Thoracic aorta (tissue), 2 donors: ENCODE data around the gene VSIG10. TPM values are rescaled to one million over a fixed set of nuclear protein-coding genes. Genes with fewer than 3 reads are reported as not detected.

Experiments
- ATAC-seq: fragments of 150-250 bp; one replicate; pipeline ENCODE4 v1.8.0; 2017; ENCODE audit warnings: low read depth; ENCODE audit not compliant: insufficient number of reproducible peaks, low FRiP score
- DNase-seq: peaks from one replicate; pipeline ENCODE4 v3.0.0-alpha.2; 2020; ENCODE audit warnings: low spot score
- H3K27ac ChIP-seq, 2 donors: fragments of 200-600 bp; sonication (generic); 1 replicate in 1 of 2; 2 replicates in 1 of 2; pipeline ENCODE4 v1.5.1; 2016; ENCODE audit warnings: mild to moderate bottlenecking in 2 of 2, moderate library complexity in 2 of 2
- H3K27me3 ChIP-seq: fragments of 200-600 bp; sonication (generic); replicated peaks from 2 replicates; pipeline ENCODE4 v1.6.0; 2016; ENCODE audit warnings: mild to moderate bottlenecking; ENCODE audit not compliant: insufficient read depth
- H3K36me3 ChIP-seq: fragments of 200-600 bp; sonication (generic); one replicate; pipeline ENCODE4 v1.5.1; 2016
- H3K4me1 ChIP-seq, 2 donors: fragments of 200-600 bp; sonication (generic); 1 replicate in 1 of 2; 2 replicates in 1 of 2; pipeline versions ENCODE4 v1.5.1 to v1.6.0; 2016; ENCODE audit warnings: low read depth in 2 of 2, mild to moderate bottlenecking in 1 of 2; ENCODE audit not compliant: control insufficient read depth in 1 of 2
- H3K4me3 ChIP-seq: fragments of 200-600 bp; sonication (generic); 2 replicates; pipeline ENCODE4 v1.5.1; 2016; ENCODE audit warnings: mild to moderate bottlenecking
- H3K9me3 ChIP-seq: fragments of 200-600 bp; sonication (generic); 2 replicates; pipeline ENCODE4 v1.5.1; 2016
- total RNA-seq, 2 donors: library from RNA; depleted of rRNA; stranded (reverse); fragments of >200 nt; gene quantifications; one replicate each; pipeline versions ENCODE4 v1.1.0 to v1.2.3, GENCODE V29; 2016
- TF ChIP-seq, protein P1 (sequence below): fragments of 200-600 bp; sonication (generic); IDR thresholded peaks from one replicate; pipeline ENCODE4 v1.5.1; 2019; ENCODE audit warnings: antibody characterized with exemption

Gene VSIG10
- total RNA-seq, 2 donors from 2014 or later = 13.0 to 21.9 TPM

DNA sequence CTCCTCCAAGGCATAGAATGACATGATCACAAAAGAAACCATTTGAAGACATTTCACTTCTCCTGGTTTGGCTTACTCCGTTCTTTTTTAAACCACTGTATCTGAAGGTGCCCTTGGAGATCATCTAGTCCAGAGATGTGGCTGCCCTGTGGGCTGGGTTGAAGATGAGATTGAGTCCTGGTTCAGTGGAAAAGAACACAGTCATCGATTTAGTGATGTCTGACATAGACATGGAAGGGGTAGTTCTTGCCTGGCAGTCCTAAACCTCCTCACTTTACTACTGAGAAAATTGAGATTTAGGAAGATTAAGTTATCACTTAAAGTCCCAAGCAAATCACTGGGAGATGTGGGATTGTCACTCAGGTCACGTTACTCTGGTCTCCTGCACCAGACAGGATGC lies 2.8 kb downstream of the VSIG10 start:
- DNase-seq (no peak), ATAC-seq (no peak)
- H3K4me3 ChIP-seq = no peak overlapping the region
- H3K4me1 ChIP-seq = peaks cover 3 to 6% of the 10 kb centered on the region in 2 donors
- H3K36me3 ChIP-seq = no peaks in the 10 kb centered on the region
- H3K27me3 ChIP-seq = no peaks in the 10 kb centered on the region
- no peaks in the 10 kb centered on the region for H3K9me3 ChIP-seq
- no peak overlapping the region for H3K27ac ChIP-seq
- TF ChIP-seq, protein P1, sequence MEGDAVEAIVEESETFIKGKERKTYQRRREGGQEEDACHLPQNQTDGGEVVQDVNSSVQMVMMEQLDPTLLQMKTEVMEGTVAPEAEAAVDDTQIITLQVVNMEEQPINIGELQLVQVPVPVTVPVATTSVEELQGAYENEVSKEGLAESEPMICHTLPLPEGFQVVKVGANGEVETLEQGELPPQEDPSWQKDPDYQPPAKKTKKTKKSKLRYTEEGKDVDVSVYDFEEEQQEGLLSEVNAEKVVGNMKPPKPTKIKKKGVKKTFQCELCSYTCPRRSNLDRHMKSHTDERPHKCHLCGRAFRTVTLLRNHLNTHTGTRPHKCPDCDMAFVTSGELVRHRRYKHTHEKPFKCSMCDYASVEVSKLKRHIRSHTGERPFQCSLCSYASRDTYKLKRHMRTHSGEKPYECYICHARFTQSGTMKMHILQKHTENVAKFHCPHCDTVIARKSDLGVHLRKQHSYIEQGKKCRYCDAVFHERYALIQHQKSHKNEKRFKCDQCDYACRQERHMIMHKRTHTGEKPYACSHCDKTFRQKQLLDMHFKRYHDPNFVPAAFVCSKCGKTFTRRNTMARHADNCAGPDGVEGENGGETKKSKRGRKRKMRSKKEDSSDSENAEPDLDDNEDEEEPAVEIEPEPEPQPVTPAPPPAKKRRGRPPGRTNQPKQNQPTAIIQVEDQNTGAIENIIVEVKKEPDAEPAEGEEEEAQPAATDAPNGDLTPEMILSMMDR = no peak

DNA sequence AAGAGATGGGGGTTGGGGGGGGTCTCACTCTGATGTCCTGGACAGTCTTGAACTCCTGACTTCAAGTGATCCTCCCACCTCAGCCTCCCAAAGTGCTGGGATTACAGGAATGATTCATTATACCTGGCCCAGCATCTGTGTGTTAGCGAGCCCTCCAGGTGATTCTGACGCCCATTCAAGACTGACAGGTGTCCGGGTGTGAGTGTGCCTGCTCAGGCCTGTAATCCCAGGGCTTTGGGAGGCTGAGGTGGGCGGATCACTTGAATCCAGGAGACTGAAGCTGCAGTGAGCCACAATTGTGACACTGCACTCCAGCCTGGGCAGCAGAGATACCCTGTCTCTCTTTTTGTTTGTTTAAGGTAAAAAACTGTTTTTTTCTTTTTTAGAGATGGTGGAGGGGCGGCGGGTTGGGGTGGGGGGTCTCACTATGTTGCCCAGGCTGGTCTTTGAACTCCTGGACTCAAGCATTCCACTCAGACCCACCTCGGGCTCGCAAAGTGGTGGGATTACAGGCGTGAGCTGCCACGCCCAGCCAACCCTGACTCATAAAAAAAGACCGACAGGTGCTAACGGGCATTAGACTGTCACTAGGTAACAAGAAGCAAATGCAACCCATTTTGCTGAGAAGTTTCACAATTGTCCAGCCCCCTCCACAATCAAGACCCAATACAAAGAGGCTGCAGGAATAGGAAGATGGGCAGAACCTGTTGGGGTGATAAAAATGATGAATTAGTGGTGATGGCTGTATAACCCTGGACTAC lies 4.7 kb downstream of the VSIG10 start:
- no peaks in the 10 kb centered on the region for H3K36me3 ChIP-seq
- no peak for ATAC-seq
- H3K4me3 ChIP-seq = no peak overlapping the region
- no peaks in the 10 kb centered on the region for H3K9me3 ChIP-seq
- peaks cover 0 to 3% of the 10 kb centered on the region in 2 donors for H3K4me1 ChIP-seq
- DNase-seq = no peak
- H3K27me3 ChIP-seq = no peaks in the 10 kb centered on the region
- TF ChIP-seq, protein P1 = no peak
- no peak overlapping the region for H3K27ac ChIP-seq

DNA sequence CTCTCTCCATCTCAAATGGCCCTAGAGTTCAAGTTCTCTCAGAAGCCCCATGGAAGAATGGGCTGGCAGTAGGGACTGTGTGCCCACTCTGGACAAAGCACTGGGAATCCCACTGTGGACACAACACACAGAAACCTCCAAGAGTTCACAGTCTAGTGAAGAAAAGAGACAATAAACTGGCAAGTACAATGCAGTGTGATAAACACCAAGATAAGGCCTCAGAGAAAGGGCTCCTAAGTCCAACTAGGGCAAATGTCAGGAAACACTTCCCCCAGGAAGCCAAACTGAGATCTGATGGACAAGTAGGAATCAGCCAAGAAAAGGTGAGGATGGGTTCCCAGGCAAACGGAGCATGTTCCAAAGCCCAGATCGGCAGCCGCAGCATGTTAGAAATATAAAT lies 5.4 kb downstream of the VSIG10 start:
- ATAC-seq = no peak
- TF ChIP-seq, protein P1 = no peak
- Histone ChIP-seq H3K4me1 (peaks cover 0 to 3% of the 10 kb centered on the region in 2 donors), H3K9me3 (no peaks in the 10 kb centered on the region), H3K27ac (no peak overlapping the region), H3K4me3 (no peak overlapping the region), H3K36me3 (no peaks in the 10 kb centered on the region), H3K27me3 (no peaks in the 10 kb centered on the region)
- DNase-seq = no peak

- H3K36me3 ChIP-seq = no peaks in the 10 kb centered on the region
- ATAC-seq (no peak), DNase-seq (no peak)
- TF ChIP-seq, protein P1 = no peak
- no peak overlapping the region for H3K4me3 ChIP-seq
- H3K27me3 ChIP-seq = no peaks in the 10 kb centered on the region
- H3K9me3 ChIP-seq = no peaks in the 10 kb centered on the region
- H3K27ac ChIP-seq = no peak overlapping the region
- no peaks in the 10 kb centered on the region for H3K4me1 ChIP-seq
Observed at GRCh38 chr12:118094039-118094438, 9.8 kb downstream of the VSIG10 start.

GRCh38 chr12:118089782-118090181 lies 14.0 kb downstream of the VSIG10 start:
- ATAC-seq (no peak), DNase-seq (no peak)
- no peak overlapping the region for H3K4me3 ChIP-seq
- no peak overlapping the region for H3K27ac ChIP-seq
- no peaks in the 10 kb centered on the region for H3K27me3 ChIP-seq
- no peaks in the 10 kb centered on the region for H3K9me3 ChIP-seq
- H3K36me3 ChIP-seq = no peaks in the 10 kb centered on the region
- H3K4me1 ChIP-seq = no peaks in the 10 kb centered on the region
- TF ChIP-seq, protein P1 = no peak
